ENCODE measurements around the gene MTFR1L. TPM values are rescaled to one million over a fixed set of nuclear protein-coding genes. Genes with fewer than 3 reads are reported as not detected.

Gene MTFR1L
- total RNA-seq, 1 donor from 2014 or later = 74.3 TPM

DNA sequence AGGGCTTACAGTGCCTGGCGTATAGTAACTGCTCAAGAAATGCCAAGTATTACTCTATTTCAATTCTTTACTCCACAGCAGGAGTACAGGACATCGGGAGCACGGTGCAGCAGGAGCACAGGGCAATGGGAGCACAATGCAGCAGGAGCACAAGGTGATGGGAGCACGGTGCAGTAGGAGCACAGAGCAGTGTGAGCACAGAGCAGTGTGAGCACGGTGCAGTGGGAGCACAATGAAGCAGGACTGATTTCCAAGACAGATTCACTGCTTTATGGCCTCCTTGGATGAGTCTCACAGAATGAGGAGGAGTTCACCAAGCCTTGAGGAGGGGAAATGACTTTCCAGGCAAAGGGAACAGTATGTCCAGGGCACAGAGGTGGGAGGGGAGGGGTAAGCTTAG is 60.8 kb downstream of the MTFR1L start:
- peaks cover 6% of the 10 kb centered on the region for H3K36me3 Mint-ChIP-seq
- H3K27ac Mint-ChIP-seq = no peak overlapping the region
- no peak for DNase-seq (ENCODE audit: low spot score in 2 of 2, unreplicated experiment in 2 of 2)
- H3K27me3 Mint-ChIP-seq (ENCODE audit: low read depth) = no peaks in the 10 kb centered on the region
- TF ChIP-seq, protein P1, sequence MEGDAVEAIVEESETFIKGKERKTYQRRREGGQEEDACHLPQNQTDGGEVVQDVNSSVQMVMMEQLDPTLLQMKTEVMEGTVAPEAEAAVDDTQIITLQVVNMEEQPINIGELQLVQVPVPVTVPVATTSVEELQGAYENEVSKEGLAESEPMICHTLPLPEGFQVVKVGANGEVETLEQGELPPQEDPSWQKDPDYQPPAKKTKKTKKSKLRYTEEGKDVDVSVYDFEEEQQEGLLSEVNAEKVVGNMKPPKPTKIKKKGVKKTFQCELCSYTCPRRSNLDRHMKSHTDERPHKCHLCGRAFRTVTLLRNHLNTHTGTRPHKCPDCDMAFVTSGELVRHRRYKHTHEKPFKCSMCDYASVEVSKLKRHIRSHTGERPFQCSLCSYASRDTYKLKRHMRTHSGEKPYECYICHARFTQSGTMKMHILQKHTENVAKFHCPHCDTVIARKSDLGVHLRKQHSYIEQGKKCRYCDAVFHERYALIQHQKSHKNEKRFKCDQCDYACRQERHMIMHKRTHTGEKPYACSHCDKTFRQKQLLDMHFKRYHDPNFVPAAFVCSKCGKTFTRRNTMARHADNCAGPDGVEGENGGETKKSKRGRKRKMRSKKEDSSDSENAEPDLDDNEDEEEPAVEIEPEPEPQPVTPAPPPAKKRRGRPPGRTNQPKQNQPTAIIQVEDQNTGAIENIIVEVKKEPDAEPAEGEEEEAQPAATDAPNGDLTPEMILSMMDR (IDR thresholded peaks at IDR 0.05; ENCODE audit: unreplicated experiment) = no peak
- no peaks in the 10 kb centered on the region for H3K9me3 Mint-ChIP-seq
- H3K4me3 Mint-ChIP-seq = no peak overlapping the region
- peaks cover 33% of the 10 kb centered on the region for H3K4me1 Mint-ChIP-seq

DNA sequence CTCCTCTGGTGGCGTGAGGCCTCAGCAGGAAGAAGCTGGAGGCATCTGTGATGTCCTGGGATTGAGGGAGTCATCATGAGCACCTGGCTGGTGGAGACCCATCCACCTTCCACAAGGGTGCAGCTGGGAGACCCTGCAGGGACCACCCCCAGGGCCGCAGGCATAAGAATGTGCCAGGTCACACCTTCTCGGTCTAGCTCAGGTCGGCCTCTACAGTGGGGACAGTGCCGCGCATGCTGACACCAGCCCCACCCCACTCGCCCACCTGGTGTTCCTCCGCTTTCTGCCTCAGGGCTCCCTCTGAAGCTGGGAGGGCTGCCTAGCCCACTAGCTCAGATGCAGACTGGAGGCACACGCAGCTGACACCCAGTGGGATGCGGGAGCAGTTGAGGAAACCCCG is 61.5 kb downstream of the MTFR1L start:
- Mint-ChIP-seq H3K4me1 (peaks cover 29% of the 10 kb centered on the region), H3K9me3 (no peaks in the 10 kb centered on the region), H3K4me3 (no peak overlapping the region), H3K27me3 (ENCODE audit: low read depth) (no peaks in the 10 kb centered on the region), H3K36me3 (peaks cover 6% of the 10 kb centered on the region), H3K27ac (no peak overlapping the region)
- no peak for DNase-seq (ENCODE audit: low spot score in 2 of 2, unreplicated experiment in 2 of 2)
- TF ChIP-seq, protein P1 (IDR thresholded peaks at IDR 0.05; ENCODE audit: unreplicated experiment) = no peak

Other genes starting within 250 kb of the MTFR1L start
- 2.9 to 3.2 TPM (median 2.9 TPM) in 3 replicates for gene MAN1C1, start 203.2 kb upstream of the MTFR1L start, total RNA-seq
- gene SELENON, start 19.8 kb upstream of the MTFR1L start, total RNA-seq = 71.6 to 74.1 TPM (median 72.8 TPM) in 3 replicates
- 2.4 to 2.8 TPM (median 2.7 TPM) in 3 replicates for gene AUNIP, start 39.5 kb downstream of the MTFR1L start, total RNA-seq
- gene PAQR7, start 55.8 kb downstream of the MTFR1L start, total RNA-seq = 24.0 to 26.8 TPM (median 24.0 TPM) in 3 replicates
- gene STMN1, start 86.5 kb downstream of the MTFR1L start, total RNA-seq = 464 to 480 TPM (median 472 TPM) in 3 replicates
- 8.7 to 9.9 TPM (median 9.1 TPM) in 3 replicates for gene PAFAH2, start 178.1 kb downstream of the MTFR1L start, total RNA-seq
- gene EXTL1, start 201.8 kb downstream of the MTFR1L start, total RNA-seq = 6.9 to 8.2 TPM (median 7.1 TPM) in 3 replicates
- gene SLC30A2, start 226.2 kb downstream of the MTFR1L start, total RNA-seq = 9.2 to 10.7 TPM (median 10.3 TPM) in 3 replicates
- gene TRIM63, start 247.7 kb downstream of the MTFR1L start, total RNA-seq = 1.4 to 1.9 TPM (median 1.7 TPM) in 3 replicates